Subcutaneous abdominal adipose tissue (tissue), 5 donors: Measurements from ENCODE around the gene DYNLT3.
A peak's percentile ranks its signal among the peaks of the same experiment; 100 is the strongest.

Experiments
- H3K27ac ChIP-seq: one replicate; pipeline ENCODE4 v1.7.0; 2013; ENCODE audit warnings: low read depth, mild to moderate bottlenecking, inconsistent platforms, low read length, moderate library complexity
- H3K27me3 ChIP-seq, 5 donors: one replicate each; pipeline ENCODE4 v1.7.0; 2013; ENCODE audit warnings: low read length in 5 of 5, inconsistent platforms in 1 of 5; ENCODE audit not compliant: control insufficient read depth in 5 of 5, insufficient read depth in 4 of 5
- H3K36me3 ChIP-seq, 5 donors: one replicate each; pipeline ENCODE4 v1.7.0; 2013; ENCODE audit warnings: low read length in 5 of 5; ENCODE audit not compliant: control insufficient read depth in 5 of 5, insufficient read depth in 5 of 5
- H3K4me1 ChIP-seq, 5 donors: one replicate each; pipeline ENCODE4 v1.7.0; 2013; ENCODE audit warnings: low read length in 5 of 5, mild to moderate bottlenecking in 3 of 5, moderate library complexity in 1 of 5; ENCODE audit not compliant: control insufficient read depth in 5 of 5, insufficient read depth in 5 of 5
- H3K4me3 ChIP-seq, 5 donors: one replicate each; pipeline ENCODE4 v1.7.0; 2013; ENCODE audit warnings: low read length in 5 of 5, low read depth in 1 of 5
- H3K9ac ChIP-seq, 5 donors: one replicate each; pipeline ENCODE4 v1.7.0; 2013; ENCODE audit warnings: low read length in 5 of 5, mild to moderate bottlenecking in 4 of 5, moderate library complexity in 3 of 5
- H3K9me3 ChIP-seq, 5 donors: one replicate each; pipeline ENCODE4 v1.7.0; 2013; ENCODE audit warnings: low read length in 5 of 5; ENCODE audit not compliant: control insufficient read depth in 5 of 5
- donor health status: healthy.
- donor health status: healthy.
- donor health status: healthy.
- donor health status: healthy.
- donor health status: healthy.

DYNLT3 gene

GRCh38 chrX:37846558-37846933 lies 825 bp downstream of the DYNLT3 start:
- H3K36me3 ChIP-seq = no peaks in the 10 kb centered on the region
- peak overlapping the region in 3 of 5 donors; percentile 60 to 75 (median 73) for H3K9ac ChIP-seq
- H3K27ac ChIP-seq = peak overlapping the region; percentile 41
- H3K4me1 ChIP-seq = peaks cover 0 to 4% (median 0%) of the 10 kb centered on the region in 5 donors
- no peaks in the 10 kb centered on the region for H3K9me3 ChIP-seq
- H3K4me3 ChIP-seq = peak overlapping the region; percentile 17 to 75 (median 73)
- H3K27me3 ChIP-seq = peaks cover 0 to 6% (median 0%) of the 10 kb centered on the region in 5 donors

- H3K9me3 ChIP-seq = no peaks in the 10 kb centered on the region
- peak overlapping the region in 1 of 5 donors; percentile 75 for H3K9ac ChIP-seq
- H3K27ac ChIP-seq = peak overlapping the region; percentile 41
- H3K27me3 ChIP-seq = peaks cover 0 to 6% (median 0%) of the 10 kb centered on the region in 5 donors
- peaks cover 0 to 3% (median 2%) of the 10 kb centered on the region in 5 donors for H3K36me3 ChIP-seq
- H3K4me1 ChIP-seq = peaks cover 0 to 4% (median 0%) of the 10 kb centered on the region in 5 donors
- no peak overlapping the region for H3K4me3 ChIP-seq
Measured at GRCh38 chrX:37846141-37846540, 1.2 kb downstream of the DYNLT3 start.

- H3K27me3 ChIP-seq = peaks cover 0 to 4% (median 0%) of the 10 kb centered on the region in 5 donors
- no peak overlapping the region for H3K9ac ChIP-seq
- H3K9me3 ChIP-seq = no peaks in the 10 kb centered on the region
- H3K27ac ChIP-seq = no peak overlapping the region
- peaks cover 0 to 6% (median 3%) of the 10 kb centered on the region in 5 donors for H3K36me3 ChIP-seq
- H3K4me1 ChIP-seq = peaks cover 0 to 4% (median 0%) of the 10 kb centered on the region in 5 donors
- H3K4me3 ChIP-seq = no peak overlapping the region
Measured at GRCh38 chrX:37844622-37845021, 2.7 kb downstream of the DYNLT3 start.

- H3K27ac ChIP-seq = no peak overlapping the region
- H3K9me3 ChIP-seq = no peaks in the 10 kb centered on the region
- no peak overlapping the region for H3K9ac ChIP-seq
Measured at GRCh38 chrX:37840931-37841330, 6.4 kb downstream of the DYNLT3 start.

GRCh38 chrX:37834937-37835336 lies 12.4 kb downstream of the DYNLT3 start:
- Histone ChIP-seq H3K36me3 (peaks cover 3 to 5% (median 3%) of the 10 kb centered on the region in 5 donors), H3K4me1 (no peaks in the 10 kb centered on the region), H3K27me3 (no peaks in the 10 kb centered on the region), H3K27ac (no peak overlapping the region), H3K4me3 (no peak overlapping the region), H3K9me3 (no peaks in the 10 kb centered on the region), H3K9ac (no peak overlapping the region)

More at GRCh38 chrX:37840931-37841330, 6.4 kb downstream of the DYNLT3 start:
- Histone ChIP-seq H3K27me3 (no peaks in the 10 kb centered on the region), H3K4me1 (no peaks in the 10 kb centered on the region), H3K36me3 (peaks cover 5 to 9% (median 6%) of the 10 kb centered on the region in 5 donors), H3K4me3 (no peak overlapping the region)

GRCh38 chrX:37830371-37830770 lies 17.0 kb downstream of the DYNLT3 start:
- no peaks in the 10 kb centered on the region for H3K27me3 ChIP-seq
- no peaks in the 10 kb centered on the region for H3K9me3 ChIP-seq
- no peak overlapping the region for H3K4me3 ChIP-seq
- H3K9ac ChIP-seq = no peak overlapping the region
- H3K27ac ChIP-seq = no peak overlapping the region
- H3K4me1 ChIP-seq = no peaks in the 10 kb centered on the region
- no peaks in the 10 kb centered on the region for H3K36me3 ChIP-seq

GRCh38 chrX:37829721-37830120 lies 17.6 kb downstream of the DYNLT3 start:
- H3K9ac ChIP-seq = no peak overlapping the region
- no peaks in the 10 kb centered on the region for H3K27me3 ChIP-seq
- no peaks in the 10 kb centered on the region for H3K36me3 ChIP-seq
- H3K4me3 ChIP-seq = no peak overlapping the region
- no peaks in the 10 kb centered on the region for H3K9me3 ChIP-seq
- no peaks in the 10 kb centered on the region for H3K4me1 ChIP-seq
- no peak overlapping the region for H3K27ac ChIP-seq

- Histone ChIP-seq H3K27me3 (peaks cover 0 to 7% (median 2%) of the 10 kb centered on the region in 5 donors), H3K9ac (no peak overlapping the region), H3K9me3 (no peaks in the 10 kb centered on the region), H3K36me3 (no peaks in the 10 kb centered on the region), H3K4me3 (no peak overlapping the region), H3K27ac (no peak overlapping the region), H3K4me1 (no peaks in the 10 kb centered on the region)
Measured at GRCh38 chrX:37825215-37825842, 22.0 kb downstream of the DYNLT3 start.

- no peak overlapping the region for H3K4me3 ChIP-seq
- H3K4me1 ChIP-seq = no peaks in the 10 kb centered on the region
- H3K9ac ChIP-seq = no peak overlapping the region
- no peaks in the 10 kb centered on the region for H3K9me3 ChIP-seq
- no peaks in the 10 kb centered on the region for H3K36me3 ChIP-seq
- peaks cover 2 to 10% (median 3%) of the 10 kb centered on the region in 5 donors for H3K27me3 ChIP-seq
- no peak overlapping the region for H3K27ac ChIP-seq
Measured at GRCh38 chrX:37824491-37825214, 22.7 kb downstream of the DYNLT3 start.

GRCh38 chrX:37820646-37821045 lies 26.7 kb downstream of the DYNLT3 start:
- no peaks in the 10 kb centered on the region for H3K9me3 ChIP-seq
- H3K4me3 ChIP-seq = no peak overlapping the region
- H3K36me3 ChIP-seq = no peaks in the 10 kb centered on the region
- H3K27me3 ChIP-seq = peaks cover 3 to 25% (median 9%) of the 10 kb centered on the region in 5 donors
- peaks cover 0 to 2% (median 0%) of the 10 kb centered on the region in 5 donors for H3K4me1 ChIP-seq
- no peak overlapping the region for H3K9ac ChIP-seq
- no peak overlapping the region for H3K27ac ChIP-seq
